Naive thymus-derived CD8-positive, alpha-beta T cell (primary cell): ENCODE data around the gene PHKB. TPM values are rescaled to one million over a fixed set of nuclear protein-coding genes. Genes with fewer than 3 reads are reported as not detected.

Experiments used
- ATAC-seq, 2 donors: fragments of 150-1000 bp; cut with Tn5 transposase in 1 of 2; sonication (Bioruptor Pico), chemical (Tn5 transposase) in 1 of 2; 1 replicate in 1 of 2; 2 replicates in 1 of 2; pipeline ENCODE4 v1.10.0; 2021; ENCODE audit warnings: mild to moderate bottlenecking in 2 of 2, moderate library complexity in 2 of 2
- POLR2A ChIA-PET: fragments of 350-600 bp; sonication (Branson Sonifier 250); formaldehyde crosslinking; loops from one replicate; lab custom pipeline; 2021; ENCODE audit warnings: antibody characterized with exemption; lab: Charles Lee
- DNase-seq, 10 donors: peaks; one replicate each; pipeline versions ENCODE4 v3.0.0 to v3.0.0-alpha.2; 2020 to 2022
- H3K27ac Mint-ChIP-seq, 10 donors: one replicate each; pipeline ENCODE4 v1.8.0; 2020 to 2022; ENCODE audit warnings: mild to moderate bottlenecking in 10 of 10, mixed read lengths in 10 of 10, moderate library complexity in 4 of 10, inconsistent platforms in 1 of 10
- H3K27me3 Mint-ChIP-seq, 5 donors: one replicate each; pipeline ENCODE4 v1.8.0; 2021 to 2022; ENCODE audit warnings: mixed read lengths in 5 of 5
- H3K36me3 Mint-ChIP-seq, 3 donors: one replicate each; pipeline ENCODE4 v1.8.0; 2020 to 2022; ENCODE audit warnings: mixed read lengths in 3 of 3, mild to moderate bottlenecking in 2 of 3, inconsistent platforms in 1 of 3
- H3K4me1 Mint-ChIP-seq, 4 donors: one replicate each; pipeline ENCODE4 v1.8.0; 2021 to 2022; ENCODE audit warnings: mixed read lengths in 4 of 4
- H3K4me3 Mint-ChIP-seq, 10 donors: one replicate each; pipeline ENCODE4 v1.8.0; 2020 to 2022; ENCODE audit warnings: mild to moderate bottlenecking in 10 of 10, mixed read lengths in 10 of 10, moderate library complexity in 6 of 10, inconsistent platforms in 1 of 10
- H3K9me3 Mint-ChIP-seq, 9 donors: one replicate each; pipeline ENCODE4 v1.8.0; 2020 to 2022; ENCODE audit warnings: mixed read lengths in 9 of 9, mild to moderate bottlenecking in 3 of 9, inconsistent platforms in 1 of 9, moderate library complexity in 1 of 9
- polyA plus RNA-seq, 3 donors: library from polyadenylated mRNA; unstranded; fragments of 300-500 nt; fragmentation: Illumina TruSeq; gene quantifications; one replicate each; pipeline ENCODE4 v1.2.3, GENCODE V29; 2021
- total RNA-seq, 8 experiments: library from RNA in 2 of 8; stranded (reverse) in 2 of 8; gene quantifications; one replicate each; pipeline ENCODE4 v1.2.3 and lab custom pipeline; 2021 to 2026

PHKB gene
- total and polyA plus RNA-seq, 5 experiments from 2014 or later = 25.1 to 48.6 (median 34.2) TPM

DNA sequence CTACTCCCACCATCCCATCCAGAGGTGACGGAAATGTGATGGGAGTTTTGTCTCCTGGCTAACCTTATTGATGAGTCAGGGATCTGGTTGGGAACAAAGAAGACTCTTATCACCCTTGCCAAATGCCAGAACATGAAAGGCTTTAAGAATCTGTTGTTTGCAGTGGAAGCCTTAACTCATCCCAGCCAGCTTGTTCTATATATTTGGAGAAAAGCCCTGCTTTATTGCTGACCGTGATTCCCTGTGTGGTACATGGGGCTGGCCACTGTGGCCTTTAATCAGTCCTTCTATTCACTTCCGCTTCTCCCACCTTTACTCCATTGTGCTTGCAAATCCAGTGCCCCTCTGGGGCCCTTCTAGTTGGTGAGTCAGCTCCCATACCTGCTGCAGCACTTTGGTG is 156.6 kb downstream of the PHKB start:
- Mint-ChIP-seq H3K4me1 (peaks cover 0 to 10% (median under 1%) of the 10 kb centered on the region in 4 donors), H3K36me3 (peaks cover 4 to 43% (median 35%) of the 10 kb centered on the region in 3 donors), H3K4me3 (no peak overlapping the region), H3K27ac (no peak overlapping the region), H3K27me3 (no peaks in the 10 kb centered on the region), H3K9me3 (peaks cover 0 to 1% (median 0%) of the 10 kb centered on the region in 9 donors)
- ATAC-seq (no peak), DNase-seq (no peak)
- POLR2A ChIA-PET = no interaction called here

- no peak overlapping the region for H3K4me3 Mint-ChIP-seq
- DNase-seq (no peak), ATAC-seq (no peak)
- peaks cover 0 to 8% (median 4%) of the 10 kb centered on the region in 4 donors for H3K4me1 Mint-ChIP-seq
- POLR2A ChIA-PET = no interaction called here
- peak overlapping the region in 1 of 10 donors; percentile 53 for H3K27ac Mint-ChIP-seq
- no peaks in the 10 kb centered on the region for H3K27me3 Mint-ChIP-seq
- H3K36me3 Mint-ChIP-seq = peaks cover 21 to 49% (median 35%) of the 10 kb centered on the region in 3 donors
- H3K9me3 Mint-ChIP-seq = peaks cover 0 to 2% (median 0%) of the 10 kb centered on the region in 9 donors
Observed at GRCh38 chr16:47622451-47623176, 161.5 kb downstream of the PHKB start.

DNA sequence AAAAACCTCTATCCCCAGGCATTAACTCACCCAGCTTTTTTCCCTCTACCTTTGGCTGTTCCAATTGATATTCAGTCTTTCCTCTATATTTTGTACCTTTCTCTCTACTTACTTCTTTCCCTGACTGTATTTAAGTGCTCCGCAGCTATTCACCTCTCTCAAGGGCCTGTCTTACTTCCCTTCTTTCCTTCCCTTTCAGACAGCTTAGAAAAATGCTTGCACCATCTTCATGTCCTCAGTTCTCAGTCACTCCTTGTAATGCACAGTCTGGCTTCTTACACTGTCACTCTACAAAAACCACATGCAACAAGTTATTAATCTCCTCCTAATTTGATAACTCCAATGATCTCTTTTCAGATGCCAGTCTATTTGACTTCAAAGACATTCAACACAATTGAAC is 163.4 kb downstream of the PHKB start:
- Mint-ChIP-seq H3K27me3 (no peaks in the 10 kb centered on the region), H3K36me3 (peaks cover 21 to 48% (median 30%) of the 10 kb centered on the region in 3 donors), H3K9me3 (peaks cover 0 to 2% (median 0%) of the 10 kb centered on the region in 9 donors), H3K4me1 (peaks cover 0 to 8% (median 4%) of the 10 kb centered on the region in 4 donors), H3K27ac (no peak overlapping the region), H3K4me3 (no peak overlapping the region)
- ATAC-seq (no peak), DNase-seq (no peak)
- POLR2A ChIA-PET = no interaction called here

- POLR2A ChIA-PET = no interaction called here
Observed at GRCh38 chr16:47625115-47625567, 164.0 kb downstream of the PHKB start.

GRCh38 chr16:47626246-47626645 is 165.1 kb downstream of the PHKB start:
- Mint-ChIP-seq H3K9me3 (peaks cover 0 to 7% (median 2%) of the 10 kb centered on the region in 9 donors), H3K4me3 (no peak overlapping the region), H3K27ac (no peak overlapping the region), H3K4me1 (peaks cover 0 to 8% (median 4%) of the 10 kb centered on the region in 4 donors), H3K36me3 (peaks cover 26 to 51% (median 27%) of the 10 kb centered on the region in 3 donors), H3K27me3 (no peaks in the 10 kb centered on the region)
- POLR2A ChIA-PET = no interaction called here
- ATAC-seq (no peak), DNase-seq (no peak)

More at GRCh38 chr16:47625115-47625567, 164.0 kb downstream of the PHKB start:
- Mint-ChIP-seq H3K36me3 (peaks cover 21 to 45% (median 29%) of the 10 kb centered on the region in 3 donors), H3K4me3 (no peak overlapping the region), H3K9me3 (peaks cover 0 to 4% (median 0%) of the 10 kb centered on the region in 9 donors), H3K27me3 (no peaks in the 10 kb centered on the region), H3K4me1 (peaks cover 0 to 8% (median 4%) of the 10 kb centered on the region in 4 donors), H3K27ac (no peak overlapping the region)
- DNase-seq (no peak), ATAC-seq (no peak)

GRCh38 chr16:47627085-47627639 is 166.0 kb downstream of the PHKB start:
- H3K27ac Mint-ChIP-seq = no peak overlapping the region
- H3K4me3 Mint-ChIP-seq = no peak overlapping the region
- peaks cover 26 to 57% (median 31%) of the 10 kb centered on the region in 3 donors for H3K36me3 Mint-ChIP-seq
- ATAC-seq (no peak), DNase-seq (no peak)
- POLR2A ChIA-PET = no interaction called here
- H3K9me3 Mint-ChIP-seq = peaks cover 0 to 15% (median 2%) of the 10 kb centered on the region in 9 donors
- H3K27me3 Mint-ChIP-seq = no peaks in the 10 kb centered on the region
- peaks cover 0 to 13% (median 4%) of the 10 kb centered on the region in 4 donors for H3K4me1 Mint-ChIP-seq

- ATAC-seq = no peak
Observed at GRCh38 chr16:47627721-47628120, 166.6 kb downstream of the PHKB start.

GRCh38 chr16:47631131-47631530 is 170.0 kb downstream of the PHKB start:
- no peak for DNase-seq
- H3K27ac Mint-ChIP-seq = no peak overlapping the region
- H3K4me1 Mint-ChIP-seq = peaks cover 0 to 14% (median under 1%) of the 10 kb centered on the region in 4 donors
- H3K36me3 Mint-ChIP-seq = peaks cover 28 to 65% (median 38%) of the 10 kb centered on the region in 3 donors
- H3K4me3 Mint-ChIP-seq = no peak overlapping the region
- H3K9me3 Mint-ChIP-seq = peaks cover 0 to 15% (median 2%) of the 10 kb centered on the region in 9 donors
- POLR2A ChIA-PET = no interaction called here
- H3K27me3 Mint-ChIP-seq = no peaks in the 10 kb centered on the region
- no peak for ATAC-seq

More at GRCh38 chr16:47627721-47628120, 166.6 kb downstream of the PHKB start:
- peaks cover 26 to 58% (median 29%) of the 10 kb centered on the region in 3 donors for H3K36me3 Mint-ChIP-seq
- no peak overlapping the region for H3K27ac Mint-ChIP-seq
- DNase-seq = no peak
- no peak overlapping the region for H3K4me3 Mint-ChIP-seq
- peaks cover 0 to 15% (median 2%) of the 10 kb centered on the region in 9 donors for H3K9me3 Mint-ChIP-seq
- H3K4me1 Mint-ChIP-seq = peaks cover 0 to 13% (median under 1%) of the 10 kb centered on the region in 4 donors
- POLR2A ChIA-PET = no interaction called here
- no peaks in the 10 kb centered on the region for H3K27me3 Mint-ChIP-seq

- Mint-ChIP-seq H3K9me3 (peaks cover 0 to 15% (median 2%) of the 10 kb centered on the region in 9 donors), H3K27ac (peak overlapping the region in 1 of 10 donors; percentile 5), H3K4me3 (no peak overlapping the region), H3K36me3 (peaks cover 26 to 60% (median 45%) of the 10 kb centered on the region in 3 donors), H3K27me3 (no peaks in the 10 kb centered on the region), H3K4me1 (peaks cover 0 to 12% (median under 1%) of the 10 kb centered on the region in 4 donors)
- POLR2A ChIA-PET = no interaction called here
- ATAC-seq (no peak), DNase-seq (no peak)
Observed at GRCh38 chr16:47634126-47634525, 173.0 kb downstream of the PHKB start.

DNA sequence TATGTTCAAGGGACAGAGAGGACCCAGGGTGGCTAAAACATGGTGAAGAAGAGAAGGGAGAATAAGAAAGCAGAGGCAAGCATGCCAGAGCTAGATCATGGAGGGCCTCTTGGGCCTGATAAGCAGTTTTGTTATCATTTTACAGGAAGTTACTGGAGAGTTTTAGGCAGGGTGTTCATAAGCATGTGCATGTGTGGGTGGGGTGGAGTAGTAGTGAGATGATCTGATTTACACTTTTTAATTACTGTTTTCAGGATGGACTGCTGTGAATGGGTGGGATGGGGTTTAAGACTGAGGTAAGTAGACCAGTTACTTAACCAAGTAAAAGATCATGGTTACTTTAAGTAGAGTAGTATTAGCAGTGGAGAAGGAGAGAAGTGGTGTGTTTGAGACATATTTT is 173.6 kb downstream of the PHKB start:
- Mint-ChIP-seq H3K27me3 (no peaks in the 10 kb centered on the region), H3K9me3 (peaks cover 0 to 15% (median 2%) of the 10 kb centered on the region in 9 donors), H3K4me1 (peaks cover 0 to 12% (median under 1%) of the 10 kb centered on the region in 4 donors), H3K4me3 (no peak overlapping the region), H3K27ac (peak overlapping the region in 2 of 10 donors; percentile 5 to 63), H3K36me3 (peaks cover 26 to 60% (median 45%) of the 10 kb centered on the region in 3 donors)
- no peak for DNase-seq
- no peak for ATAC-seq
- POLR2A ChIA-PET = no interaction called here

DNA sequence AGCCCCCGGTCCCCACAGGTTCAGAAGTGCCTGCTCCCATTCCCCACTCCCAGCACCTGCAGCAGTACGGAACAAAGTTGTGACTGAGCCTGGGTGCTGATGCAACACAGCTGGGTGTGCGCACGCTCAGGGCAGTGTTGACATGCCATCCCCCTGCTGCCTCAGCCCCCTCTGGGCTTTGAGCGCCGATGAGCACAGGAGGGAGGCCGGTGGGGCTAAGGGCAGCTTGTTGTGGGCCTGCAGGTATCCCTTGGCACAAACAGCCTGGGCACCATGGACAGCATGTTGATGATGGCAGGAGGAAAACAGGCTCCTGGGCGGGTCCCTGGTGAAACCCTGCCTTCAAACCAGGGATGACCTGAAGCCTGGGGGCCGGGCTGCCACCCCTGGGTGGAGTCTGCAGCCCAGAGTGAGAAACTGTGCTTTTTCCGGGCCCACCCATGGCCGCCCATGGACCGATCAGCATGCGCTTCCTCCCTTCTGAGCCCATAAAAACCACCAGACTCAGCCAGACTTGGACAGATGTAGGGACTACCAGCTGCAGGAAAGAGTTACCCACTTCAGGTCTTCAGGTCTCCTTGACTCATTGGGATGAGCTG is 175.5 kb downstream of the PHKB start:
- Mint-ChIP-seq H3K4me3 (no peak overlapping the region), H3K4me1 (peaks cover 0 to 13% (median under 1%) of the 10 kb centered on the region in 4 donors), H3K27me3 (no peaks in the 10 kb centered on the region), H3K27ac (no peak overlapping the region), H3K36me3 (peaks cover 21 to 57% (median 52%) of the 10 kb centered on the region in 3 donors), H3K9me3 (peaks cover 0 to 4% (median 0%) of the 10 kb centered on the region in 9 donors)
- DNase-seq = no peak
- ATAC-seq = no peak
- POLR2A ChIA-PET = no interaction called here

DNA sequence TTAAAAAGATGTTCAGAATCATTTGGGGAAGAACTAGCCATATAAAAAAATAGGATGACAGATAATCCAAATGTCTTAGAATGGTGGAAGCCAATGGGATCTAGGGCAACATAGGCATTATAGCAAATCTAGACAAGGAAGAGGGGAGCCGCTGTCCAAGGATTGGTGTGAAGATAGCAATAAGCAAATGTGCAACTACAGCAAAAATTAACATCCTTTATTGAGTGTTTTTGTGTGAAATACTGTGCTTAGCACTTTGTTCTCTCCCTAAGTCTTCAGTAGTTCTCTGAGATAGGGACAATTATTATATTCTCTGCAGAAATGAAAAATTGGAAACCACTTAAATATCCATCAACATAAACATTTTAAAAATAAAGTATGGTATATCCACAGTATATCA is 177.0 kb downstream of the PHKB start:
- DNase-seq (no peak), ATAC-seq (no peak)
- POLR2A ChIA-PET = no interaction called here
- Mint-ChIP-seq H3K4me3 (no peak overlapping the region), H3K36me3 (peaks cover 29 to 63% (median 60%) of the 10 kb centered on the region in 3 donors), H3K9me3 (no peaks in the 10 kb centered on the region), H3K27me3 (no peaks in the 10 kb centered on the region), H3K27ac (peak overlapping the region in 1 of 10 donors; percentile 11), H3K4me1 (peaks cover 2 to 10% (median 7%) of the 10 kb centered on the region in 4 donors)
